Measurements from ENCODE around the gene HNF4A. TPM values are rescaled to one million over a fixed set of nuclear protein-coding genes. Genes with fewer than 3 reads are reported as not detected.

Gene HNF4A
- total RNA-seq, 3 donors from 2014 or later = 125 to 332 (median 237) TPM

DNA sequence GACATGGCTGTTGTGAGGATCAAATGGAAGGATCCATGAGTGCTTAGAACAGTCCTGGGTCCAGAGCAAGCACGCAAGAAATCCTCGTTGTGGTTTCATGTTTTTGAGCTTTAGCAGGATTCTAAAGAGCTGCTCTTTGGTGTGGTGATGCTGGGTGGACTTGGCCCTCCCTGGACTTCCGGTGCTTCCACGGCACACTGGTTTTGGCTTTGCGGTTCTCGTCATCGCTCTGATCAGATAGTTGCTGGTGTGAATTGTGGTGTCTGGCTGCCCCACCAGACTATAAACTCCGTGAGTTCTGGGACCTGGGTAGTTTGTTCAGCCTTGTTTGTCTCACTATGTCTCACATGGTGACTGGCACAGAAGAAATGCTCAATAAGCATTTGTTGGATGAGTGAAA lies 3.3 kb downstream of the HNF4A start:
- intact Hi-C loops (cut with DNase I, micrococcal nuclease) = no loop called here
- H3K36me3 ChIP-seq (ENCODE audit: low read depth) = no peaks in the 10 kb centered on the region
- H3K4me3 ChIP-seq = no peak overlapping the region
- H3K4me1 ChIP-seq (ENCODE audit: low read depth) = peaks cover 7% of the 10 kb centered on the region
- TF ChIP-seq, protein P1, sequence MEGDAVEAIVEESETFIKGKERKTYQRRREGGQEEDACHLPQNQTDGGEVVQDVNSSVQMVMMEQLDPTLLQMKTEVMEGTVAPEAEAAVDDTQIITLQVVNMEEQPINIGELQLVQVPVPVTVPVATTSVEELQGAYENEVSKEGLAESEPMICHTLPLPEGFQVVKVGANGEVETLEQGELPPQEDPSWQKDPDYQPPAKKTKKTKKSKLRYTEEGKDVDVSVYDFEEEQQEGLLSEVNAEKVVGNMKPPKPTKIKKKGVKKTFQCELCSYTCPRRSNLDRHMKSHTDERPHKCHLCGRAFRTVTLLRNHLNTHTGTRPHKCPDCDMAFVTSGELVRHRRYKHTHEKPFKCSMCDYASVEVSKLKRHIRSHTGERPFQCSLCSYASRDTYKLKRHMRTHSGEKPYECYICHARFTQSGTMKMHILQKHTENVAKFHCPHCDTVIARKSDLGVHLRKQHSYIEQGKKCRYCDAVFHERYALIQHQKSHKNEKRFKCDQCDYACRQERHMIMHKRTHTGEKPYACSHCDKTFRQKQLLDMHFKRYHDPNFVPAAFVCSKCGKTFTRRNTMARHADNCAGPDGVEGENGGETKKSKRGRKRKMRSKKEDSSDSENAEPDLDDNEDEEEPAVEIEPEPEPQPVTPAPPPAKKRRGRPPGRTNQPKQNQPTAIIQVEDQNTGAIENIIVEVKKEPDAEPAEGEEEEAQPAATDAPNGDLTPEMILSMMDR (IDR thresholded peaks at IDR 0.05) = no peak
- no peaks in the 10 kb centered on the region for H3K9me3 ChIP-seq
- ATAC-seq (no peak), DNase-seq (no peak)

DNA sequence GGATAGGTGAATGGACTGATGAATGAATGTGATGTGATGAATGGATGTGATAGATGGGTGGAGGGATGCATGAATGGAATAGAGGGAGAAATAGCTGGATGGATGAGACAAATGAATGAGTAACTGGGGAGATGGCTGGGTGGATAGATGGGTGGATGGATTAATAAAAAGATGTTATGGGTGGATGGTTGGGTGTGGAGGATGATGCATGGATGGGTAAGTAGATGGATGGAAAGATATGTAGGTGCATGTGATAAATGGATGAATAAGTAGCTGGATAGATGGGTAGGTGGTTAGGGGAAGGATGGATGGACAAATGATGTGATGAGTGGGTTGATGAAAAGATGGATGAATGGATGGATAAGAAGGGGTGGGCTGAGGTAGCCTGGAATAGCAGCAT lies 4.7 kb downstream of the HNF4A start:
- no peak for ATAC-seq

DNA sequence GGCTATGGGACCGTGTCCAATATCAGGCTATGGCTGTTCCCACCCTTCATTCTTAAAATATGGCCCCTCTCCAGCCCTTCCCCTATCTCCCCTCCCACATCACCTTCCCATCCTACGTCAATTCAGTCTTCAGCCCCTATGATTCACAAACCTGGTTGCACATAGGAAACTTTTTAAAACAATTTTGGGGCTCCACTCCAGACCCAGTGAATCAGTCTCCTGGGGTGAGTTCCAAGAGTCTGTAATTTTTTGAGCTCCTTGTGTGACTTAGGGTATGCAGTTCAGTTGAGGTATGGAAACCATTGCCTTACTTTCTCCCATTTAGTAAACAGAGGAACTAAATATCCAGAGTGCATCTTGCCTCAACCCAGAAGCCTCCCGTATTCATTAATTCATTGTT lies 5.5 kb downstream of the HNF4A start:
- no peaks in the 10 kb centered on the region for H3K9me3 ChIP-seq
- intact Hi-C loops (cut with DNase I, micrococcal nuclease) = no loop called here

More for the DNA sequence above, 4.7 kb downstream of the HNF4A start:
- no peaks in the 10 kb centered on the region for H3K36me3 ChIP-seq (ENCODE audit: low read depth)
- H3K4me1 ChIP-seq (ENCODE audit: low read depth) = peaks cover 7% of the 10 kb centered on the region
- H3K4me3 ChIP-seq = no peak overlapping the region
- no peaks in the 10 kb centered on the region for H3K9me3 ChIP-seq
- TF ChIP-seq, protein P1 (IDR thresholded peaks at IDR 0.05) = no peak
- intact Hi-C loops (cut with DNase I, micrococcal nuclease) = no loop called here
- DNase-seq = no peak

DNA sequence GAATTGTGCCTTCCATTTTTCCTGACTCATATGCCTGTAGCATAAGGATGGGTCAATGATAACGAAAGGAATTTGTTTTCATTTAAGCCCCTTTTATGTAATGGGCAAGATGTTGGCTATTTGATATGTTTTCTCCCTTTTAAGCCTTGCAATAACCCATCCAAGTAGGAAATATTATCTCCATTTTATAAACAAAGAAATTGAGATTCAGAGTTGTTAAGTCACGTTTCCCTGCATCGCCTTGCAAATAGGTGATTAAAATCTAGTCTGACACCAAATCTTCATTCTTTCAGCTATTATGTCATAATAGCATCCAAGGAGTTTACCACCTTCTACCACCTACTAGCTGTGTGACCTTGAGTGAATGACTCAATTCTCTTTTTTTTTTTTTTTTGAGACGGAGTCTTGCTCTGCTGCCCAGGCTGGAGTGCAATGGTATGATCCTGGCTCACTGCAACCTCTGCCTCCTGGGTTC lies 7.0 kb downstream of the HNF4A start:
- no peak overlapping the region for H3K4me3 ChIP-seq
- ATAC-seq (no peak), DNase-seq (no peak)
- no peaks in the 10 kb centered on the region for H3K9me3 ChIP-seq
- intact Hi-C loops (cut with DNase I, micrococcal nuclease) = no loop called here
- TF ChIP-seq, protein P1 (IDR thresholded peaks at IDR 0.05) = no peak
- H3K4me1 ChIP-seq (ENCODE audit: low read depth) = peaks cover 2% of the 10 kb centered on the region
- no peaks in the 10 kb centered on the region for H3K36me3 ChIP-seq (ENCODE audit: low read depth)

More for the DNA sequence above, 5.5 kb downstream of the HNF4A start:
- TF ChIP-seq, protein P1 (IDR thresholded peaks at IDR 0.05) = no peak
- no peaks in the 10 kb centered on the region for H3K36me3 ChIP-seq (ENCODE audit: low read depth)
- DNase-seq (no peak), ATAC-seq (no peak)
- H3K4me1 ChIP-seq (ENCODE audit: low read depth) = peaks cover 7% of the 10 kb centered on the region
- H3K4me3 ChIP-seq = no peak overlapping the region

DNA sequence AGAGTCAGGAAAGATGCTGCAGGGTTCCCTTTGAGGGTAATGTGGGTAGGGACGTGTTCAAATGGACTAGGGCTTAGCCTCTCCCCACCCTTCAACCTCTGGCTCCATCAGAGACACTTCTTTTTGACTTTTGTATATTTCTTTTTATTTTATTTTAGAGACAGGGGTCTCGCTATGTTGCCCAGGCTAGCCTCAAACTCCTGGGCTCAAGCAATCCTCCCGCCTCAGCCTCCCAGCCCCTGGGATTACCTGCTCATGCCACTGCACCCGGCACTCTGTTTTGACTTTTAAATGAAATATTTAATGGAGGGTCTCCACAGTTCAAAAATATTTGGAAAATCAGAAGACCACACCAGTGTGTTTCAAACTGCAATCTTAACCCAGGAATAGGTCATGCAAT lies 8.6 kb downstream of the HNF4A start:
- peaks cover 5% of the 10 kb centered on the region for H3K4me1 ChIP-seq (ENCODE audit: low read depth)
- no peaks in the 10 kb centered on the region for H3K36me3 ChIP-seq (ENCODE audit: low read depth)
- no peaks in the 10 kb centered on the region for H3K9me3 ChIP-seq
- TF ChIP-seq, protein P1 (IDR thresholded peaks at IDR 0.05) = no peak
- no peak overlapping the region for H3K4me3 ChIP-seq
- intact Hi-C loops (cut with DNase I, micrococcal nuclease) = no loop called here
- ATAC-seq = no peak
- no peak for DNase-seq

DNA sequence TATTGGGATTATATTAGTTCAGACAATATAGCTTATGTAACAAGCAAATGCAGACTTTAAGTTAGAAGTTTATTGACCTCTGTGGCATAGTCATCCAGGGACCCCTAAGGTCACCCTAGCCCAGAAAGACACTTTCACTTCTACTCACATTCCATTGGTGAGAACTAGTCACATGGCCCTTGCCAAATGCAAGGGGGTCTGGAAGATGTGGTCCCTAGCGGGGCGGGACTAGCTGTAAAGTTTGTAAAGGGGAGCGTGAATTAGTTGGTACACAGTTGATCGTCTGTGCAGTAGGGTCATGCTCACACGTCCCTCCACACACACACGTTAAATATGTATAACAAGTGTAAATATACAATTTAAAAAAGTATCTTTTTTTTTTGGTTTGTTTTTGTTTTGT lies 9.3 kb downstream of the HNF4A start:
- intact Hi-C loops (cut with DNase I, micrococcal nuclease) = no loop called here
- no peak for DNase-seq
- Histone ChIP-seq H3K4me1 (ENCODE audit: low read depth) (peaks cover 12% of the 10 kb centered on the region), H3K9me3 (no peaks in the 10 kb centered on the region), H3K4me3 (no peak overlapping the region), H3K36me3 (ENCODE audit: low read depth) (no peaks in the 10 kb centered on the region)
- ATAC-seq = no peak
- TF ChIP-seq, protein P1 (IDR thresholded peaks at IDR 0.05) = no peak

All from mucosa of descending colon (tissue), 3 donors.